ENCODE results near the gene RHOG.

DNA sequence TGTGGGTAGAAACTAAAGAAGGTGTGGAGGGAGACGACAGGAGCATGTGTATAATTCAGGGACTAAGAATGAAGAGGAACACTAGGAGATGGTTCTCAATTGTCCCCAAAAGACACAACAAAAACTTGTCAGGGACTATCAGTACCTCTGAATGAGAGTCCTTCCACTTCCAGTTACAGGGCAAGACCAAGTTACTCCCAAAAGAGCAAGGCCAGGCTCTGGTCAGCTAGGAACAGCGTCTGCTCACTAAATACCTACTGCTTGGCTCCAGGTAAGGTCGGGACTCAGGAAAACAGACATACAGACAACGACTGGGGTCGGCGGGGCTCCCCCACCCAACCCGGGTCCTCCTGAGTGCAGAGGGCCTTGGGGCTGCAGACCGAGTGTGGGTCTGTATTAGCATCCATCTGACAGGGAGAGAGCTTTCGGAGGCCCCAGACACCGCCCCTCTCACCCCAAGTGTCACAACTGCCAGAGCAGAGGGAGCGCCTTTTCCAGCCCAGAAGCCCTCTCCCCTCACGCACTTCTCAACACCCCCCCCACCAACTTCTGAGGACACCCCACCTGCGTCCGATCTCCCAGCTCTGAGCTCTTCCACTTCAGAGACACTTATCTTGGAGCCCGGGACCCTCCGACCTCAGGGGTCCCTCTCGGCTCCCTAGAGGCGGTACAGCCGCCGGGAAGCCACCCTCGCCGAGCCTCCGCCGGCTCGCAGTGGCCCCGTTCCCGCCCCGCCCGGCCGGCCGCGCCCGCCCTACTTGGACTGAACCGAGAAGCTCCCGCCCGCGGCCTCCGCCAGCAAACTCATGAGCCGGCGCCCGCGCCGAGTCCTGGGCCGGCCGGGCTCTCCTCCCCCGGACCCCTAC, 522 bp downstream of the RHOG start:
- TF ChIP-seq POLR2A (IDR thresholded peaks at IDR 0.05) = no peak
- TF ChIP-seq, protein P1, sequence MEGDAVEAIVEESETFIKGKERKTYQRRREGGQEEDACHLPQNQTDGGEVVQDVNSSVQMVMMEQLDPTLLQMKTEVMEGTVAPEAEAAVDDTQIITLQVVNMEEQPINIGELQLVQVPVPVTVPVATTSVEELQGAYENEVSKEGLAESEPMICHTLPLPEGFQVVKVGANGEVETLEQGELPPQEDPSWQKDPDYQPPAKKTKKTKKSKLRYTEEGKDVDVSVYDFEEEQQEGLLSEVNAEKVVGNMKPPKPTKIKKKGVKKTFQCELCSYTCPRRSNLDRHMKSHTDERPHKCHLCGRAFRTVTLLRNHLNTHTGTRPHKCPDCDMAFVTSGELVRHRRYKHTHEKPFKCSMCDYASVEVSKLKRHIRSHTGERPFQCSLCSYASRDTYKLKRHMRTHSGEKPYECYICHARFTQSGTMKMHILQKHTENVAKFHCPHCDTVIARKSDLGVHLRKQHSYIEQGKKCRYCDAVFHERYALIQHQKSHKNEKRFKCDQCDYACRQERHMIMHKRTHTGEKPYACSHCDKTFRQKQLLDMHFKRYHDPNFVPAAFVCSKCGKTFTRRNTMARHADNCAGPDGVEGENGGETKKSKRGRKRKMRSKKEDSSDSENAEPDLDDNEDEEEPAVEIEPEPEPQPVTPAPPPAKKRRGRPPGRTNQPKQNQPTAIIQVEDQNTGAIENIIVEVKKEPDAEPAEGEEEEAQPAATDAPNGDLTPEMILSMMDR (IDR thresholded peaks at IDR 0.05) = no peak

Measured in testis (tissue), 2 donors.